HG02870 (cell line): ENCODE measurements around the gene GOPC.

Experiments
- ATAC-seq: cut with Tn5 transposase; IDR thresholded peaks from one replicate; pipeline ENCODE4 v1.9.1; 2021; ENCODE audit warnings: mild to moderate bottlenecking, moderate library complexity; ENCODE audit not compliant: unreplicated experiment

The GOPC gene

GRCh38 chr6:117550078-117550600 lies 52.2 kb downstream of the GOPC start:
- no peak for ATAC-seq

DNA sequence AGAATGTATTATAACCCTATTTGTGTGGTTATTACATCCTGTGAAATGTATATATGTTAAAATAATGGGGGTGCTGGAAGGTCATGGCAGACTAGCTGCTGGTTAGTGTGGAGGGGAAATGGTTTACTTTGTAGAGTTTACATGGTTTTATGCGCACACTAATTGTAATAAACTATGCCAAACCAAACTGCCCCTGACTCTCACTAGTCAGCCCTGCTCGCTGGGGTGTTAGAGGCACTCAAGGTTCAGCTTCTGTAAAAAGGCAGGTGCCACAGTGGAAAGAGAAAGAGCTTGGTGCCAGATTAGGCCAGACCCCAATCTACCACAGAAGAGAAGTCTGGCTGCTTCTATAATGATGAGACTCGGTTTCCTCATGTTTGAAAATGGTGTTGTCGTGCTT lies 52.7 kb downstream of the GOPC start:
- ATAC-seq = no peak

- peak; percentile 41 for ATAC-seq
Observed at GRCh38 chr6:117548797-117549301, 53.5 kb downstream of the GOPC start.

DNA sequence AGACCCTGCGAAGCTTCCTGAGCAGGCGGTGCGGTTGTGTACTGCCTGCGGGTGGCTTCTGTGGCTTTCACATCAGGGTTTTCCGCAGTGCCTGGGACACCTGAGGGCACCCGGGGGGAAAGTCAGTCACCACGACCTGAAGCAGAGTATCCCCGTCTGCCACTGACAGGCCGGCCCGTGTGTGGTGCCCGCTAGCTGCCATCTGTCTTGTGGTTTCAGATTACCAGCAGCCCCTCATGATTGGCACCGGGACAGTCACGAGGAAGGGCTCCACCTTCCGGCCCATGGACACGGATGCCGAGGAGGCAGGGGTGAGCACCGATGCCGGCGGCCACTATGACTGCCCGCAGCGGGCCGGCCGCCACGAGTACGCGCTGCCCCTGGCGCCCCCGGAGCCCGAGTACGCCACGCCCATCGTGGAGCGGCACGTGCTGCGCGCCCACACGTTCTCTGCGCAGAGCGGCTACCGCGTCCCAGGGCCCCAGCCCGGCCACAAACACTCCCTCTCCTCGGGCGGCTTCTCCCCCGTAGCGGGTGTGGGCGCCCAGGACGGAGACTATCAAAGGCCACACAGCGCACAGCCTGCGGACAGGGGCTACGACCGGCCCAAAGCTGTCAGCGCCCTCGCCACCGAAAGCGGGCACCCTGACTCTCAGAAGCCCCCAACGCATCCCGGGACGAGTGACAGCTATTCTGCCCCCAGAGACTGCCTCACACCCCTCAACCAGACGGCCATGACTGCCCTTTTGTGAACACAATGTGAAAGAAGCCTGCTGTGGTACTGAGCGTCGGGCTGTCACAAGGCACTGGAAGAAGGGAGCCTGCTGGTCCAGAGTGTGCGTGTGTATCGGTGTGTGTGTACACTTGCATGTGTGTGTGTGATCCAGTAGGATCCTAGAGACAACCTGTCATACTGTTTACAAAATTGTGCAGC lies 54.4 kb downstream of the GOPC start:
- no peak for ATAC-seq

DNA sequence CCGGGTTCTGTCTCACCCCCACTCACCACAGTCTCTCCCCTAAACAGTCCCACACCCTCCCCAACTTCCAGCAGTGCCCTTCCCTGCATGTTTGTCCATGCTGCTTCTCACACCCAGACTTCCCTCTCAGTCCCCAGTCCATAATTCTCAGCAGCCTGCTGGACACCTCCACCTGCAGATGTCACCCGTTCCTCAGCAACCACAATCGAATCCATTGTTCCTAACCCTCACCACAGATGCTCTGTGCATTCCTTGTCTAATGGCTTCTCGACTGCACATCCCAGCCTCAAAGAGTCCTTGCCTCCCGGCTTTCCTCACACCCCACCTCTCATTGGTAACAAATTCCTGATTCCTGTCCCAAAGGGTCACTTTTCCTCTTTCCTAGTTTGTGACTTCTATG lies 55.6 kb downstream of the GOPC start:
- no peak for ATAC-seq

GRCh38 chr6:117545161-117545595 lies 57.1 kb downstream of the GOPC start:
- no peak for ATAC-seq

DNA sequence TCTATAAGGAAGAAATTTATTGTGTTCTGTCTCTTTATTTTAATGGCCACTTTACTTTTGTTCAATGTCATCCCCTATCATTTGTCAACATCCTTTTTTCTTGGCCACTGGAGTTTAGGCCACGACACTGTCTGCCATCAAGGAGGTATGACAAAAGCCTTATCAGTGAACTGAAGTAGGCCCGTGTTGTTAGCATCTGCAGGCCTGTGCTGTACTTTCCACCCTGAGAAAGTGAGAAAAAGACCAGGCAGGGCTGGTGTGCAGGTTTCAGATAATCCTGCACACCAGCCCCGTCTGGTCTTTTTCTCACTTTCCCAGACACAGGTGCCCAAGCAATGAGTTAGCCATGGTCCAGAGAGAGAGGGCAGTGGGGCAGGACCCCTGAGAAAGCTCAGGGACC lies 57.6 kb downstream of the GOPC start:
- ATAC-seq = no peak

GRCh38 chr6:117542493-117542892 lies 59.8 kb downstream of the GOPC start:
- no peak for ATAC-seq

GRCh38 chr6:117540670-117541069 lies 61.6 kb downstream of the GOPC start:
- no peak for ATAC-seq

DNA sequence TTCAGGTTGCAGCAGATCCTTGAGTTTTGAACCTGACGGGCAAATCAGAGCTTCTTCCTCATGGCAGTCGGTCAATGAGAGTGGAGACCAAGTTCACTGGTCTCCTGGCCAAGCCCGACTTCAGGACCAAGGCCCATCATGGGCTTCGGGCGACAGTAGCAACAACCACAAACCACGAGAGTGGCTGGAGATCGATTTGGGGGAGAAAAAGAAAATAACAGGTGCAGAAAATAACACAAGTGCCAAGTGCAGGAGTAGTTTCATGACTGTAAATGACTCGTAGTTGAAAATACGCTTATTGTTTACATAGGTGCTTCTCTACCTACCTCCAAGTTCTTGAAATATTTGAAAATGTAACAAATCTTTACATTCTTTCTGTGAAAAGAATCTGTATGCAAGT lies 63.7 kb downstream of the GOPC start:
- ATAC-seq = no peak

GRCh38 chr6:117536317-117536716 lies 66.0 kb downstream of the GOPC start:
- no peak for ATAC-seq

- ATAC-seq = no peak
Observed at GRCh38 chr6:117534974-117535373, 67.3 kb downstream of the GOPC start.

- ATAC-seq = no peak
Observed at GRCh38 chr6:117533775-117534174, 68.5 kb downstream of the GOPC start.

- ATAC-seq = no peak
Observed at GRCh38 chr6:117531809-117532725, 70.2 kb downstream of the GOPC start.

DNA sequence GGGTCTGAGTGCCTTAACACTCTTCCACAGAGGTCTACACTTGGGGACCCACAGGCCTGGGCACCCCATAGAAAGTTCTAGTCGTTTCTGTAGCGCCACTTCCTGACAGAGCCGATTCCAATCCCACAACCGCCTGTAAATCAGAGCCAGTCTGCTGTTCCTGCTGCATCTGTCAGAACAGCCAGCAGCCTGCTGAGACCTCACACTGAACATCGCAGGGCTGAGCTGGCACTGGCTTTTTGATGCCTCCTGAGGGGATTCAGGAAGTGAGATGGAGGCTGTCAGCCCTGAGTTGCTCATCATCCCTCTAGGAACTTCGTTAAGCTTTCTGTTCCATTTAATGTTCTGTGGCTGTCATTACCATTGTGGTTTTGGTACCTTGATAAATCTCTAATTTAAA lies 71.0 kb downstream of the GOPC start:
- no peak for ATAC-seq

GRCh38 chr6:117530467-117531242 lies 71.7 kb downstream of the GOPC start:
- ATAC-seq = no peak

DNA sequence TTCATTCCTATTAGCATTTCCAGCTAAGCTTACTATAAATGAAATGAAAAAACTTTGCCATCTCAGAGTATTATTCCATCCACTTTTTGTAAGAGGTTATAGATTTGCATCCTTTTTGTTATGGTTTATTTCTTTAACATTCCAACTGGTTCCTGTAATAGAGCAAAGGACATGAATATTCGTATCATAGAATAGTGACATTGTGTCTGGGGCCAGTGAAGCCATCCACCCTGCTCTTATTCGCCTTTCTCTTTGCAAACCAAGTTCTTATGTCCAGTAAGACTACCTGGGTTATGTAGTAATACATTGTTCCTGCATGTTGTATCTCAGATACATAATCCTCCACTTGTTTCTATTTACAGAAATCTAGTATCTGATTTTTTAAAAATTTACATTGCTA lies 76.7 kb downstream of the GOPC start:
- ATAC-seq = no peak

GRCh38 chr6:117521791-117522502 lies 80.4 kb downstream of the GOPC start:
- ATAC-seq = no peak

GRCh38 chr6:117520603-117521395 lies 81.5 kb downstream of the GOPC start:
- ATAC-seq = no peak
